DOHH2 (cell line): Measurements from ENCODE around the gene CFAP58.

Source experiments
- CTCF ChIP-seq: fragments of 200-600 bp; sonication (generic); IDR thresholded peaks from one replicate; pipeline ENCODE4 v1.5.1; 2014; ENCODE audit warnings: antibody characterized with exemption, mild to moderate bottlenecking, low read depth, low read length; ENCODE audit not compliant: poor library complexity, severe bottlenecking
- EZH2phosphoT487 ChIP-seq: fragments of 200-600 bp; sonication (generic); IDR thresholded peaks from 2 replicates; pipeline ENCODE4 v1.6.1; 2017; ENCODE audit warnings: borderline replicate concordance, mild to moderate bottlenecking, antibody characterized with exemption, low read length, moderate library complexity, mixed read lengths

GRCh38 chr10:104416851-104417250, 63.2 kb downstream of the CFAP58 start:
- no peak for TF ChIP-seq CTCF
- TF ChIP-seq EZH2phosphoT487: no peak
